Astrocyte (in vitro differentiated cells and primary cell): ENCODE measurements around the gene DENND5B. TPM values are rescaled to one million over a fixed set of nuclear protein-coding genes. Genes with fewer than 3 reads are reported as not detected.
"Not testable (repeated sequence)": the region's sequence is repeated elsewhere in the genome, so short reads cannot be mapped to it uniquely, and the experiment has no call there.

Experiments
- DNase-seq: peaks from one replicate; pipeline ENCODE4 v3.0.0-alpha.2; 2010; ENCODE audit warnings: low read depth
- FAIRE-seq: peaks from 2 replicates; lab custom pipeline; 2011; peaks lifted over from hg19 to GRCh38; lab: Jason Lieb, UNC
- H2AFZ ChIP-seq: 2 replicates; pipeline ENCODE4 v1.6.0; 2012; ENCODE audit warnings: low read depth, low read length, inconsistent platforms
- H3K27ac ChIP-seq: 2 replicates; pipeline ENCODE4 v1.5.1; 2011; ENCODE audit warnings: low read depth, low read length, inconsistent platforms
- H3K27me3 ChIP-seq: 2 replicates; pipeline ENCODE4 v1.6.0; 2011; ENCODE audit warnings: low read length, inconsistent platforms; ENCODE audit not compliant: insufficient read depth
- H3K36me3 ChIP-seq: 2 replicates; pipeline ENCODE4 v1.5.1; 2011; ENCODE audit warnings: low read length, inconsistent platforms; ENCODE audit not compliant: insufficient read depth
- H3K4me1 ChIP-seq: 2 replicates; pipeline ENCODE4 v1.5.1; 2011; ENCODE audit warnings: low read length, inconsistent platforms; ENCODE audit not compliant: insufficient read depth
- H3K4me2 ChIP-seq: 2 replicates; pipeline ENCODE4 v1.6.0; 2012; ENCODE audit warnings: low read length, inconsistent platforms
- H3K4me3 ChIP-seq: 2 replicates; pipeline ENCODE4 v1.5.1; 2011; ENCODE audit warnings: low read depth, mild to moderate bottlenecking, low read length, inconsistent platforms; ENCODE audit not compliant: insufficient read depth
- H3K79me2 ChIP-seq: 2 replicates; pipeline ENCODE4 v1.6.0; 2012; ENCODE audit warnings: mild to moderate bottlenecking, low read length, inconsistent platforms; ENCODE audit not compliant: insufficient read depth
- H3K9ac ChIP-seq: 2 replicates; pipeline ENCODE4 v1.6.0; 2012; ENCODE audit warnings: mild to moderate bottlenecking, low read length, inconsistent platforms
- H3K9me3 ChIP-seq: 2 replicates; pipeline ENCODE4 v1.5.1; 2012; ENCODE audit warnings: low read depth, mild to moderate bottlenecking, low read length, inconsistent platforms; ENCODE audit not compliant: insufficient read depth
- H4K20me1 ChIP-seq: 2 replicates; pipeline ENCODE4 v1.6.0; 2012; ENCODE audit warnings: low read length, inconsistent platforms; ENCODE audit not compliant: insufficient read depth
- H3K27ac Mint-ChIP-seq: one replicate; pipeline ENCODE4 v1.8.0; 2021; ENCODE audit warnings: mild to moderate bottlenecking, mixed read lengths; ENCODE audit not compliant: unreplicated experiment
- H3K27me3 Mint-ChIP-seq: one replicate; pipeline ENCODE4 v1.8.0; 2021; ENCODE audit warnings: low read depth, mixed read lengths; ENCODE audit not compliant: unreplicated experiment
- H3K36me3 Mint-ChIP-seq: one replicate; pipeline ENCODE4 v1.8.0; 2021; ENCODE audit warnings: low read depth, mixed read lengths; ENCODE audit not compliant: unreplicated experiment
- H3K4me1 Mint-ChIP-seq: one replicate; pipeline ENCODE4 v1.8.0; 2021; ENCODE audit warnings: low read depth, mixed read lengths; ENCODE audit not compliant: unreplicated experiment
- H3K4me3 Mint-ChIP-seq: one replicate; pipeline ENCODE4 v1.8.0; 2021; ENCODE audit warnings: mild to moderate bottlenecking, moderate library complexity, mixed read lengths; ENCODE audit not compliant: unreplicated experiment
- H3K9me3 Mint-ChIP-seq: one replicate; pipeline ENCODE4 v1.8.0; 2021; ENCODE audit warnings: mild to moderate bottlenecking, mixed read lengths; ENCODE audit not compliant: unreplicated experiment
- CTCF ChIP-seq: IDR thresholded peaks from 2 replicates; pipeline ENCODE4 v1.5.1; 2011; ENCODE audit warnings: low read depth, mild to moderate bottlenecking, inconsistent platforms, low read length, moderate library complexity; ENCODE audit not compliant: insufficient read depth
- EZH2 ChIP-seq: IDR thresholded peaks from 2 replicates; pipeline ENCODE4 v1.6.1; 2012; ENCODE audit warnings: mild to moderate bottlenecking, low read length, inconsistent platforms; ENCODE audit not compliant: insufficient read depth
- total RNA-seq: library from RNA; stranded (reverse); gene quantifications from 2 replicates; pipeline ENCODE4 v1.2.1, GENCODE V29; 2021

The DENND5B gene
- total RNA-seq, 1 donor from 2014 or later: 22.7 TPM

- not testable (repeated sequence) for H3K27me3 Mint-ChIP-seq, H3K4me1 Mint-ChIP-seq, H3K4me3 ChIP-seq, H3K79me2 ChIP-seq, H3K4me1 ChIP-seq, H3K9ac ChIP-seq, H3K27me3 ChIP-seq, FAIRE-seq, H3K4me3 Mint-ChIP-seq, H4K20me1 ChIP-seq, H3K9me3 Mint-ChIP-seq, H3K27ac ChIP-seq, H2AFZ ChIP-seq, H3K9me3 ChIP-seq, H3K36me3 Mint-ChIP-seq, H3K27ac Mint-ChIP-seq, H3K36me3 ChIP-seq, H3K4me2 ChIP-seq, DNase-seq
Measured at GRCh38 chr12:31375422-31375821, 215.5 kb downstream of the DENND5B start.

- Mint-ChIP-seq H3K4me3 (no peak overlapping the region), H3K27me3 (no peaks in the 10 kb centered on the region), H3K4me1 (peaks cover 26% of the 10 kb centered on the region), H3K36me3 (no peaks in the 10 kb centered on the region), H3K27ac (peak overlapping the region; percentile 96), H3K9me3 (no peaks in the 10 kb centered on the region)
- Histone ChIP-seq H3K9me3 (no peaks in the 10 kb centered on the region), H3K9ac (no peak overlapping the region), H3K36me3 (no peaks in the 10 kb centered on the region), H3K4me2 (peak overlapping the region; percentile 7), H4K20me1 (no peaks in the 10 kb centered on the region), H3K4me3 (no peak overlapping the region), H3K4me1 (peaks cover 3% of the 10 kb centered on the region), H3K27me3 (no peaks in the 10 kb centered on the region), H3K27ac (no peak overlapping the region), H3K79me2 (no peaks in the 10 kb centered on the region), H2AFZ (no peak overlapping the region)
- no peak for DNase-seq
- FAIRE-seq: no peak
- TF ChIP-seq EZH2: no peak
- no peak for TF ChIP-seq CTCF
Measured at GRCh38 chr12:31371256-31371620, 219.7 kb downstream of the DENND5B start.

- Histone ChIP-seq H3K4me1 (peaks cover 3% of the 10 kb centered on the region), H3K4me2 (peak overlapping the region; percentile 60), H3K27me3 (no peaks in the 10 kb centered on the region), H3K27ac (no peak overlapping the region), H3K4me3 (no peak overlapping the region), H3K79me2 (no peaks in the 10 kb centered on the region), H3K9ac (peak overlapping the region; percentile 14), H3K9me3 (no peaks in the 10 kb centered on the region), H4K20me1 (no peaks in the 10 kb centered on the region), H2AFZ (peak overlapping the region; percentile 69), H3K36me3 (no peaks in the 10 kb centered on the region)
- Mint-ChIP-seq H3K27ac (peak overlapping the region; percentile 96), H3K27me3 (no peaks in the 10 kb centered on the region), H3K9me3 (no peaks in the 10 kb centered on the region), H3K4me3 (peak overlapping the region; percentile 58), H3K4me1 (peaks cover 26% of the 10 kb centered on the region), H3K36me3 (no peaks in the 10 kb centered on the region)
- DNase-seq (no peak), FAIRE-seq (no peak)
- TF ChIP-seq EZH2 (no peak), CTCF (no peak)
Measured at GRCh38 chr12:31370531-31371255, 220.2 kb downstream of the DENND5B start.
